Upper lobe of left lung (tissue), 6 donors: Measurements from ENCODE around the gene EXOC1L. TPM values are rescaled to one million over a fixed set of nuclear protein-coding genes. Genes with fewer than 3 reads are reported as not detected.

Experiments
- ATAC-seq, 2 donors: fragments of 200-7000 bp; cut with Tn5 transposase; one replicate each; pipeline ENCODE4 v1.9.1; 2022; ENCODE audit warnings: mild to moderate bottlenecking in 2 of 2, moderate library complexity in 2 of 2; ENCODE audit not compliant: low FRiP score in 2 of 2
- DNase-seq, 2 donors: peaks; one replicate each; pipeline ENCODE4 v3.0.0-alpha.2; 2019 to 2020
- H3K27ac ChIP-seq, 4 donors: fragments of 200-600 bp; sonication (generic); one replicate each; pipeline ENCODE4 v1.5.1; 2016 to 2019
- H3K27me3 ChIP-seq, 4 donors: fragments of 200-600 bp; sonication (generic); one replicate each; pipeline ENCODE4 v1.5.1; 2017 to 2019
- H3K36me3 ChIP-seq, 4 donors: fragments of 200-600 bp; sonication (generic); one replicate each; pipeline ENCODE4 v1.5.1; 2016 to 2019
- H3K4me1 ChIP-seq, 4 donors: fragments of 200-600 bp; sonication (generic); one replicate each; pipeline ENCODE4 v1.5.1; 2018 to 2019
- H3K4me3 ChIP-seq, 4 donors: fragments of 200-600 bp; sonication (generic); one replicate each; pipeline ENCODE4 v1.5.1; 2017 to 2019; ENCODE audit warnings: mild to moderate bottlenecking in 2 of 4, moderate library complexity in 1 of 4
- H3K9me3 ChIP-seq, 4 donors: fragments of 200-600 bp; sonication (generic); one replicate each; pipeline ENCODE4 v1.5.1; 2018 to 2019
- CTCF ChIP-seq, 6 experiments: fragments of 450-650 bp in 4 of 6; fragments of 200-600 bp in 2 of 6; sonication (generic) in 2 of 6; IDR thresholded peaks; one replicate each; pipeline ENCODE4 v1.5.1; 2016 to 2019; ENCODE audit warnings: antibody characterized with exemption in 6 of 6
- EP300 ChIP-seq, 4 donors: sonication (generic); formaldehyde crosslinking; IDR thresholded peaks; one replicate each; pipeline ENCODE4 v1.5.1; 2017; ENCODE audit warnings: antibody characterized with exemption in 4 of 4, control low read depth in 2 of 4
- POLR2A ChIP-seq, 4 donors: fragments of 450-650 bp; IDR thresholded peaks; one replicate each; pipeline ENCODE4 v1.5.1; 2016 to 2017; ENCODE audit warnings: antibody characterized with exemption in 4 of 4, mild to moderate bottlenecking in 2 of 4
- POLR2AphosphoS5 ChIP-seq, 2 donors: sonication (generic); formaldehyde crosslinking; IDR thresholded peaks; one replicate each; pipeline ENCODE4 v1.5.1; 2017; ENCODE audit warnings: antibody characterized with exemption in 2 of 2
- WGBS, 2 donors: methylation state at CpG; one replicate each; pipeline ENCODE4 v1.1.5; 2017 to 2018; 5-methylcytosine and 5-hydroxymethylcytosine counted together
- total RNA-seq, 6 donors: library from RNA; depleted of rRNA in 4 of 6; stranded (reverse); fragments of >200 nt in 4 of 6; gene quantifications; one replicate each; pipeline versions ENCODE4 v1.1.0 to v1.2.1, GENCODE V29; 2016 to 2021
- donor health status: DM: no; HTN: no; CAD: no; lungs with moderate emphysema.
- donor health status: DM: no; HTN: yes; CAD: no; lungs with severe emphysema.

Gene EXOC1L
- total RNA-seq, 6 donors from 2014 or later: not detected

- no peaks in the 10 kb centered on the region for H3K27me3 ChIP-seq
- no peak for ATAC-seq
- peaks cover 13 to 59% (median 20%) of the 10 kb centered on the region in 4 donors for H3K36me3 ChIP-seq
- no peak for DNase-seq
- H3K4me1 ChIP-seq: peaks cover 8 to 16% (median 11%) of the 10 kb centered on the region in 4 donors
- TF ChIP-seq EP300 (IDR thresholded peaks at IDR 0.05) (no peak), CTCF (IDR thresholded peaks at IDR 0.05) (no peak), POLR2A (IDR thresholded peaks at IDR 0.05) (no peak), POLR2AphosphoS5 (IDR thresholded peaks at IDR 0.05) (no peak)
- H3K4me3 ChIP-seq: no peak overlapping the region
- no peaks in the 10 kb centered on the region for H3K9me3 ChIP-seq
- WGBS, 2 donors: 91 to 98% methylated on average over 1 of the region's 1 CpG
- no peak overlapping the region for H3K27ac ChIP-seq
These were observed 45.1 kb downstream of the EXOC1L start for GRCh38 chr4:55864577-55865223.

DNA sequence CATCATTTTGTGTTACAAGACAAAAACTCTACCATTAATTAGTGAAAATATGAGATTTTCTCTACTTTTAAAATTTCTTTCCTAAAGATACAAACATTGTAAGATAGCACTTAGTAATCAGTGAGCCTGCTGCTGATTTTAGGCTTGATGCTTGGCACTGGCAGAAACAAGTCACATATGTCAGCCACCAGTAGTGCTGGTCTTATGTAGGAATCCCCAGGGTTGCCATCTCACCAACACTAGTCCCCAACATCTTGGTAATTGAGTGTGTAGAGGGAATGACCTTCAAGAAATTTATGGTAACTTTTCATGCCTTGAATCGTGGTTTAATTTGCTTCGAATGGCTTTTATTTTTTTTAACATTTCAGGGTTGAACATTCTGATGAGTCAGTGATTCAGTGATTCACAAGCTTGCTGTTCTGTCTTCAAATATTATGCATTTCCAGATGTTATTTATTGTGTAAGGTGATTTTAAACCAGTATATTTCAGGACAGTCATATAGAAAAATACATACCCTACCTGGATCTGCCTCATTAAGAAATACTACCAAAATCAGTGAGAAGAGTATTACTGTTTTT, 45.7 kb downstream of the EXOC1L start:
- Histone ChIP-seq H3K4me1 (peaks cover 8 to 16% (median 11%) of the 10 kb centered on the region in 4 donors), H3K27me3 (no peaks in the 10 kb centered on the region), H3K36me3 (peaks cover 13 to 59% (median 20%) of the 10 kb centered on the region in 4 donors), H3K4me3 (no peak overlapping the region), H3K27ac (peak overlapping the region in 2 of 4 donors; percentile 43 to 65), H3K9me3 (no peaks in the 10 kb centered on the region)
- WGBS, 2 donors: 71 to 83% methylated on average over 2 of the region's 2 CpGs
- TF ChIP-seq EP300 (IDR thresholded peaks at IDR 0.05): no peak
- no peak for TF ChIP-seq POLR2AphosphoS5 (IDR thresholded peaks at IDR 0.05)
- TF ChIP-seq POLR2A (IDR thresholded peaks at IDR 0.05): no peak
- TF ChIP-seq CTCF (IDR thresholded peaks at IDR 0.05): no peak
- ATAC-seq: peak in 1 of 2 donors; percentile 30
- DNase-seq: no peak

DNA sequence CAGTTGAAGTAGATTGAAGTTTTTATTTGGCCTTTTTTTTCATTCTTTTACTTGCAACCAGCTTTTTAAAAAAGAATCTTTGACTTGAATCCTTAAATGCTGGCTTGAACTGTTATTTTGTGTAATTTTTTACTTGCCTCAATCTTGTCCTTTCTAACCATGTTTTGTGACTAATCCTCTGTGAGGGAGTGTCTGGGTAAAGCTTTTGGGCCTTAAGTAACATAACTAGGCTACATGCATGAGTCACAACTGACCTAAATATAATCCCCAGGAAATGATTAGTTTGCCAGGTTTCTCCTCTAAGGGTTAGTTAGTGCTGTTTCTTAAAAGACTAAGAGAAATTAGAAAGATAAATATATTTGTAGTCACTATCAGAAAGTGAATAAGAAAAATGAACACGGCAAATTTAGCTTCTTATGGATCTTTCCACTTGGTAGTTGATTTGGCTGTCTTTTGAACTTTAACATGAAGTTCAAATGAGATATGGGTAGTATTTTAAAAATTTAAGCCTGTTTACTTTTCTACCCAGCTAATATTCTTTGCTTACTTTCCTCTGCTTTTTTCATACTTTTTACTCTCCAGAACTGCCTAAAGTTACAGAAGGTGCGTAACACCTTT, 46.8 kb downstream of the EXOC1L start:
- peaks cover 8 to 24% (median 11%) of the 10 kb centered on the region in 4 donors for H3K4me1 ChIP-seq
- 48 to 71% methylated on average over 2 of the region's 2 CpGs for WGBS, 2 donors
- no peaks in the 10 kb centered on the region for H3K27me3 ChIP-seq
- no peak overlapping the region for H3K4me3 ChIP-seq
- DNase-seq (no peak), ATAC-seq (peak; percentile 69 to 97)
- peak overlapping the region; percentile 27 to 65 (median 42) for H3K27ac ChIP-seq
- H3K36me3 ChIP-seq: peaks cover 16 to 63% (median 24%) of the 10 kb centered on the region in 4 donors
- TF ChIP-seq POLR2A (IDR thresholded peaks at IDR 0.05): no peak
- no peak for TF ChIP-seq CTCF (IDR thresholded peaks at IDR 0.05)
- no peak for TF ChIP-seq EP300 (IDR thresholded peaks at IDR 0.05)
- no peak for TF ChIP-seq POLR2AphosphoS5 (IDR thresholded peaks at IDR 0.05)
- H3K9me3 ChIP-seq: no peaks in the 10 kb centered on the region

GRCh38 chr4:55866973-55867574, 47.5 kb downstream of the EXOC1L start:
- ATAC-seq (peak; percentile 69 to 92), DNase-seq (peak in 1 of 2 donors; percentile 44)
- TF ChIP-seq POLR2A (IDR thresholded peaks at IDR 0.05) (no peak), CTCF (IDR thresholded peaks at IDR 0.05) (peak; percentile 58 to 81 (median 72))
- no peak overlapping the region for H3K4me3 ChIP-seq
- no peaks in the 10 kb centered on the region for H3K9me3 ChIP-seq
- H3K27ac ChIP-seq: peak overlapping the region in 1 of 4 donors; percentile 43
- peaks cover 8 to 28% (median 11%) of the 10 kb centered on the region in 4 donors for H3K4me1 ChIP-seq
- H3K36me3 ChIP-seq: peaks cover 16 to 63% (median 23%) of the 10 kb centered on the region in 4 donors
- H3K27me3 ChIP-seq: no peaks in the 10 kb centered on the region
- WGBS, 2 donors: 8 to 19% methylated on average over 4 of the region's 4 CpGs
